D341Med (cell line): ENCODE measurements around the gene DCST1.
"Not testable (repeated sequence)": the region's sequence is repeated elsewhere in the genome, so short reads cannot be mapped to it uniquely, and the experiment has no call there.

ENCODE experiments used
- DNase-seq: peaks from one replicate; pipeline ENCODE4 v3.0.0; 2012; ENCODE audit warnings: low spot score

Gene DCST1

GRCh38 chr1:155033524-155033923 is at the start of gene DCST1, which contains the start of gene DCST2:
Gene DCST1, plus strand, starts transcription at chr1:155033824. Its CDS starts 213 bp downstream, at chr1:155034037.
Gene DCST2, minus strand, starts transcription at chr1:155033781. Its CDS starts 80 bp downstream, at chr1:155033701.
- no peak for DNase-seq

GRCh38 chr1:154986736-154987135 is 46.9 kb upstream of the DCST1 start:
- not testable (repeated sequence) for DNase-seq

- no peak for DNase-seq
Observed at GRCh38 chr1:154987326-154987725, 46.3 kb upstream of the DCST1 start.

- no peak for DNase-seq
Observed at GRCh38 chr1:154988058-154988954, 45.3 kb upstream of the DCST1 start.

- no peak for DNase-seq
Observed at GRCh38 chr1:154989195-154989860, 44.3 kb upstream of the DCST1 start.

GRCh38 chr1:154990276-154990675 is 43.3 kb upstream of the DCST1 start:
- no peak for DNase-seq

GRCh38 chr1:154992721-154993571 is 40.7 kb upstream of the DCST1 start:
- DNase-seq: peak; percentile 67

GRCh38 chr1:154993572-154994268 is 39.9 kb upstream of the DCST1 start, which contains the start of gene LENEP:
Gene LENEP, plus strand, starts transcription at chr1:154993586. Its CDS starts 22 bp downstream, at chr1:154993608.
- DNase-seq: no peak

GRCh38 chr1:154994269-154994587 is 39.4 kb upstream of the DCST1 start:
- DNase-seq: no peak

GRCh38 chr1:154994591-154994990 is 39.0 kb upstream of the DCST1 start:
- no peak for DNase-seq

GRCh38 chr1:154995301-154995983 is 38.2 kb upstream of the DCST1 start:
- not testable (repeated sequence) for DNase-seq

GRCh38 chr1:154996966-154997701 is 36.5 kb upstream of the DCST1 start:
- DNase-seq: no peak

- DNase-seq: no peak
Observed at GRCh38 chr1:154998201-154998780, 35.3 kb upstream of the DCST1 start.

GRCh38 chr1:154998818-154999570 is 34.6 kb upstream of the DCST1 start:
- DNase-seq: peak; percentile 85

- DNase-seq: no peak
Observed at GRCh38 chr1:154999571-155000410, 33.8 kb upstream of the DCST1 start.

- DNase-seq: no peak
Observed at GRCh38 chr1:155000411-155000725, 33.3 kb upstream of the DCST1 start.

- peak; percentile 91 for DNase-seq
Observed at GRCh38 chr1:155000726-155001424, 32.7 kb upstream of the DCST1 start.

GRCh38 chr1:155001425-155001674 is 32.3 kb upstream of the DCST1 start:
- no peak for DNase-seq
